Measurements from ENCODE around the gene CTDSPL2.
"Not testable (repeated sequence)": the region's sequence is repeated elsewhere in the genome, so short reads cannot be mapped to it uniquely, and the experiment has no call there.

Gene CTDSPL2

DNA sequence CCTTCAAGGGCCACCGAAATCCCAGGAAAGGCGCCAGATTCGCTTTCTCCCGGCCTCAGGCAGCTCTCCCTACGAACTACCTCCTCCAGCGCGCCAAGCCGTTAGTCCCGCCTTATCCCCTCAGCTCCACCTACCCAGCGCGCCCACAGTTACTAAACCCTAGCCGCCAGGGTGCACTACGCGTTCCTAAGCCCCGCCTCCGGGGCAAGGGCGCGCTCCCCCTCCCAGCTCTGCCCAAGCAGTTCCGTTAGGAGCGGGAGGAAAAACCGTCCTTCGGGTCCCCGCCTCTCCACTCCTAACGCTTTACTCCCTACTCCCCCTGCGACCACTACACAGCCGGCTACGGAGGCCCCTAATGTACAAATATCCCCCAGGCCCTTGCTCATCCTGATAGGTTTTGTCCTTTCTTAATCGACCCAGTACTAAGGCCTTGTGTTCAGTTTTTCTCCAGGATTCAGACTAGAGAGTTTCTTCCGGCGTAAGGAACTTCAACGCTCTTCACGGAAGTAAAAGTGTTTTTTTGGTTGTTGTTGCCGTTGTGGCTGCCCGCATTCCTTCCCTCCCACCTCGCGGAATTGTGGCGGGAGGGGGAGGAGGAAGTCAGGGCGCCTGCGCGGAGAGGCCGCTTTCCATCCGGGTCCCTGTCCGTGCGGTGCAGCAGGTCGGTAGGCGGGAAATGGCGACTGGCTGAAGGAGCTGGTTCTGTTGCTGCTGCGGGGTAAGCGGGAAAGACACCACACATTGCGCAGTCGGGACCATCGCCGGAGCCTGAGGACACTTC lies at the start of gene CTDSPL2:
Gene CTDSPL2, plus strand, starts transcription at position 655 of the 781 bp plus-strand sequence. CDS start 31,386 bp downstream, outside the sequence.
- in situ Hi-C loops (cut with MboI; ENCODE audit: low pct_unique_long_range_greater_than_20kb, low sequenced_read_pairs), result no loop called here
- DNase-seq, result peak; percentile 99

DNA sequence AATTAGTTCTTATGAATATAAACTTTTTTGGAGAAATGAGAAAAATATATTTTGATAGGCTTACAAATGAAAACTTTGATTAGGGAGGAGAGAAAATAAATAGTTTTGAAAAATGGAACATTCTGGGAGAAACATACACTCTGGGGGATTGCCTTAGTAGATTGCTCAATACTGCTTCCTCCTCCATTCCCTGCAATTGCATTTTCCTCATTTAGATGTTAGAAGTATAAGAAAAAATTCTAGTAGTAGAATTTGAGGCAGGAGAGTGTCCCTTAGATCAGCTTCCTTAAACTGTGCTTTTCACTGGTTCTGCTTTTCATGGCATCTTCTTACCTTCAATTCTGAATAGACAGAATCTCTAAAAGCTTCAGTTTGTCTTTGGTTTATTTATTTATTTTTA lies 46.2 kb upstream of the CTDSPL2 start:
- peak; percentile 36 for DNase-seq
- in situ Hi-C loops (cut with MboI; ENCODE audit: low pct_unique_long_range_greater_than_20kb, low sequenced_read_pairs), result no loop called here

DNA sequence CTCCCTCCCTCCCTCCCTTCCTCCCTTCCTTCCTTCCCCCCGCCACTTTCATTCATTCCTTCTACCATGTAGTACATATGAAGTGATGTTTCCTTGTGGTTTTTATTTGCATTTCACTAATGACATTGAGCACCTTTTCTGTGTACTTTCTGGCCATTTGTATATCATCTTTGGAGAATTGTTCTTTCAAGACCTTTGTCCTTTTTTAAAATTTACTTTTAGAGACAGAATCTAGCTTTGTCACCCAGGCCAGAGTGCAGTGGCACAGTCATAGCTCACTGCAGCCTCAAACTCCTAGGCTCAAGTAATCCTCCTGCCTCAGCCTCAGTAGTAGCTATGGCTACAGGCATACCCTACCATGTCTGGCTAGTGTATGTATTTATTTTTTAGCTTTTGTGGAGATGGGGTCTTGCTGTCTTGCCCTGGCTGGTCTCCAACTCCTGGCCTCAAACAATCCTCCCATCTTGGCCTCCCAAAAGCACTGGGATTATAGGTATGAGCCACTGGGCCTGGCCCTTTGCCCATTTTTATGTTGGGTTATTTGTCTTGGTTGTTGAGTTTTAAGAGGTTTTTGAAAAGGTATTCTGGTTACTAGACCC lies 42.0 kb upstream of the CTDSPL2 start:
- in situ Hi-C loops (cut with MboI; ENCODE audit: low pct_unique_long_range_greater_than_20kb, low sequenced_read_pairs), result no loop called here
- no peak for DNase-seq

- in situ Hi-C loops (cut with MboI; ENCODE audit: low pct_unique_long_range_greater_than_20kb, low sequenced_read_pairs), result no loop called here
- DNase-seq, result no peak
Observed at GRCh38 chr15:44394062-44394461, 33.4 kb upstream of the CTDSPL2 start.

DNA sequence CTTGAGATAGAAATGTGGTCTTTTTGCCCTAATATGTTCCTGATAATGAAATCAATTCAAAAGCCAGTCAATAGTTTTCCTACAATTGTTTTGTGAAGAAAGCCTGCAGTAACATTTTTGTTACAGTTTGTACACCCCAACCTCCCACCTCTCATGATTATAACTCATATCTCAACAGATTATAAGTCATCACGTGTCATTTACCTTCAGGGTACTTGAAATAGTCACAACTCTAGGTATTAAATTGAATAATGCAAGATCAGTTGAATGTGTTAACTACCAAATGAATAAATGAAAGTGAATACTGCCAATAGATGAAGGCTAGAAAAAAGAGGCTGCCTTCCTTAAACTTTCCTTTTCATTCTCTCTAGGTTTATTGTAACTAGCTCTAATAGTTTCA lies 32.9 kb upstream of the CTDSPL2 start:
- in situ Hi-C loops (cut with MboI; ENCODE audit: low pct_unique_long_range_greater_than_20kb, low sequenced_read_pairs), result no loop called here
- no peak for DNase-seq

DNA sequence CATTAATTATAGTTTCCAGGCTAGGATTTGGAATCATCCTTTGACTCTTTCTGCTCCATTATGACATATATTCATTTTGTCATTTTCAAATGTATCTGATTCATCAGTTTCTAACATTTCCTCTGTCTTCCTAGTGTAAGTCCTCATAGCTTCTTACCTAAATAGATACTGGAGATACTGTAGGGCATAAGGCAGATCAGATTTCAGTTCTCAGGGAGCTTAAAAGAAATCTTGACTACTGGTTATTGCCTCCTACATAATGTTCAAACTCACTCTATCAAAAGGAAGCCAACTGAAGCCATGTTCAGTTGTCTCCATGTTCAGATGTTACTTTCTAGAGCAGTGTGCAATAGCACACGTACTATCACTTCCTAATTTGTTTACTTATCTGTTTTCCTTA lies 29.6 kb upstream of the CTDSPL2 start:
- in situ Hi-C loops (cut with MboI; ENCODE audit: low pct_unique_long_range_greater_than_20kb, low sequenced_read_pairs), result no loop called here
- no peak for DNase-seq

- in situ Hi-C loops (cut with MboI; ENCODE audit: low pct_unique_long_range_greater_than_20kb, low sequenced_read_pairs), result no loop called here
- DNase-seq, result no peak
Observed at GRCh38 chr15:44414001-44414400, 13.4 kb upstream of the CTDSPL2 start.

- DNase-seq, result peak; percentile 25
Observed at GRCh38 chr15:44427756-44428724, 611 bp downstream of the CTDSPL2 start.

DNA sequence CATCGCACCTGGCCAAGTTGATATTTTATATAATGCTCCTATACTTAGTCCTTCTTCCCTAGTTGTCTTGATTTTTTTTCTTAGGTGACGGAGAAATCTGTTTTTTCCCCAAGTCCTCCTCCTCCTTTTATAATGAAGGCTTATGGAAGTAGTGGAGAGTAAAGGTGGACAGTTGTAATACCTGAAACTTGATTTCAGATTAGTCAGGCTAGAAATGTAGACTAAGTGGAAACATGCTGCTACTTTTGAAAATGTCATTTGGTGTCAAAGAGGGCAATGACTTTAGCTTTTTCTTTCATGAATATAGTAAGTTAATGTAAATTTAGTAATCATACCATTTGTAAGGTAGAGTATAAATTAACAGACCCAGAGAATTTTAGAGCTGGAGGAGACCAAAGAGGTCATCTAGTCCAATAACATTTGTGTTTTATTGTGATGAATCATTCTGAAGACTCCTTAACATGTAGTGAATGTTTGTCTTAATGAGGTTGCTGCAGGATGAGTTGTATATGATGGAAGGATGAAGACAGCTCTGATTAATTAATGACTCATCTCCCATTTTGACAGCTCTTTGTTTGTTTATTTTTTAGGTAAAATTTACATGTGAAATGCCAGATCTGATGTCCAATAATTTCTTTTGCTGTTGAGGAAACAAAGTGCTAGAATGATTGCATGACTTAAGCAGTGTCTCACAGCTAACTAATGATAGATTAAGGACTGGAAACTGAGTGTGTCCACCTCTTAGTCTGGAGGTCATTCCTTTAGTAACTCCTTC lies 8.7 kb downstream of the CTDSPL2 start:
- no peak for DNase-seq
- in situ Hi-C loops (cut with MboI; ENCODE audit: low pct_unique_long_range_greater_than_20kb, low sequenced_read_pairs), result no loop called here

More at GRCh38 chr15:44427756-44428724, 611 bp downstream of the CTDSPL2 start:
- in situ Hi-C loops (cut with MboI; ENCODE audit: low pct_unique_long_range_greater_than_20kb, low sequenced_read_pairs), result no loop called here

DNA sequence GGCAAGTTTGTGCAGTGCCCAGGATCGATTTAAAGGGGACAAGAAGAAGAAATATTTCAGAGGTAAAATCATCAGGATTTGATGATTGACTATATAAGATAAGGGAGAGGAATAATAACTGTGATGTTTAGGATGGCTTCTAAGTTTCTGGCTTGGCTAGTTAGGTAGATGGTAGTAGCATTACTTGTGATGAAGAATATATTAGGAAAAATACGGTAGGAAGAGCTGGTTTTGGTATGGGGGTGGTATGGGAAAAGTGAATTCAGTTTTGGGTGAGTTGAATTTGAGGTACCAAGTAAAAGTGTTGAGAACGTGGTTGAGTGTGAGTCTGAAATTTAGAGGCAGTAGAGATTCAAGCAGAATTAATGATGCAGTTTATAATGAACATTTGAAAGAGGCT lies 11.0 kb downstream of the CTDSPL2 start:
- in situ Hi-C loops (cut with MboI; ENCODE audit: low pct_unique_long_range_greater_than_20kb, low sequenced_read_pairs), result no loop called here

GRCh38 chr15:44441095-44441501 lies 13.7 kb downstream of the CTDSPL2 start:
- peak; percentile 81 for DNase-seq
- in situ Hi-C loops (cut with MboI; ENCODE audit: low pct_unique_long_range_greater_than_20kb, low sequenced_read_pairs), result no loop called here

More for the DNA sequence above, 11.0 kb downstream of the CTDSPL2 start:
- DNase-seq, result no peak

GRCh38 chr15:44443515-44443914 lies 16.1 kb downstream of the CTDSPL2 start:
- DNase-seq, result no peak
- in situ Hi-C loops (cut with MboI; ENCODE audit: low pct_unique_long_range_greater_than_20kb, low sequenced_read_pairs), result no loop called here

DNA sequence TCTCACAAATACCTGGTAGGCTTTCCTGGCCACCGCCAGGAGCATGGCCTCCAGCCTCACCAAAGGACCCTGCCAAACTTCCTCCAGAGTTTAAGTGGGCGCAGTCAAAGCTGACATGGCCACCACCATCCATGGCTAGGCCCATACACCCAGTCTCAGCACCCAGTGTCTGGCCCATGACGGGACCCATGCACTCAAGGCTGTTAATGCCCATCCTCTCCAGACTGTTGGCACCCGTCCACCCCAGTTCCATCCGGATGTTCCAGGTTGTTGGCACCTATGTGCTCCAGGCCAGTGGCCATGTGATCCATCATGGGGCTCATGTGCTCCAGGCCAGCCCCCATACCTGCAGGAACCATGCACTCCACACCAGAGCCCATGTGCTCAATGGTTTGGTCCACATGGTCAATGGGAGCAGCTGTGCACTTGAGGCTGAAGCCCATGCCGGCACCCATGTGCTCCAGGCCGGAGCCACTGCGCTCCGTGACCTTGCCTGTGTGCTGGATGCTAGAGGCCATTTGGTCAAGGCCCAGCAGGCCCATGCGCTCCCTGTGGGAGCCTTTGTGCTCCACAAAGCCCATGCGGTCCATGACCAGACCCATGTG lies 20.4 kb downstream of the CTDSPL2 start:
- in situ Hi-C loops (cut with MboI; ENCODE audit: low pct_unique_long_range_greater_than_20kb, low sequenced_read_pairs), result no loop called here
- DNase-seq, result no peak

GRCh38 chr15:44450172-44450571 lies 22.7 kb downstream of the CTDSPL2 start:
- in situ Hi-C loops (cut with MboI; ENCODE audit: low pct_unique_long_range_greater_than_20kb, low sequenced_read_pairs), result no loop called here
- DNase-seq, result no peak

DNA sequence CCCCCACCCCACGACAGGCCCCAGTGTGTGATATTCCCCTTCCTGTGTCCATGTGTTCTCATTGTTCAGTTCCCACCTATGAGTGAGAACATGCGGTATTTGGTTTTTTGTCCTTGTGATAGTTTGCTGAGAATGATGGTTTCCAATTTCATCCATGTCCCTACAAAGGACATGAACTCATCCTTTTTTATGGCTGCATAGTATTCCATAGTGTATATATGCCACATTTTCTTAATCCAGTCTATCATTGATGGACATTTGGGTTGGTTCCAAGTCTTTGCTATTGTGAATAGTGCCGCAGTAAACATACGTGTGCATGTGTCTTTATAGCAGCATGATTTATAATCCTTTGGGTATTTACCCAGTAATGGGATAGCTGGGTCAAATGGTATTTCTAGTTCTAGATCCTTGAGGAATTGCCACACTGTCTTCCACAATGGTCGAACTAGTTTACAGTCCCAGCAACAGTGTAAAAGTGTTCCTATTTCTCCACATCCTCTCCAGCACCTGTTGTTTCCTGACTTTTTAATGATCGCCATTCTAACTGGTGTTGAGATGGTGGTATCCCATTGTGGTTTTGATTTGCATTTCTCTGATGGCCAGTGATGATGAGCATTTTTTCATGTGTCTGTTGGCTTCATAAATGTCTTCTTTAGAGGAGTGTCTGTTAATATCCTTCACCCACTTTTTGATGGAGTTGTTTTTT lies 26.3 kb downstream of the CTDSPL2 start:
- DNase-seq; in situ Hi-C loops (cut with MboI; ENCODE audit: low pct_unique_long_range_greater_than_20kb, low sequenced_read_pairs): not testable (repeated sequence)

DNA sequence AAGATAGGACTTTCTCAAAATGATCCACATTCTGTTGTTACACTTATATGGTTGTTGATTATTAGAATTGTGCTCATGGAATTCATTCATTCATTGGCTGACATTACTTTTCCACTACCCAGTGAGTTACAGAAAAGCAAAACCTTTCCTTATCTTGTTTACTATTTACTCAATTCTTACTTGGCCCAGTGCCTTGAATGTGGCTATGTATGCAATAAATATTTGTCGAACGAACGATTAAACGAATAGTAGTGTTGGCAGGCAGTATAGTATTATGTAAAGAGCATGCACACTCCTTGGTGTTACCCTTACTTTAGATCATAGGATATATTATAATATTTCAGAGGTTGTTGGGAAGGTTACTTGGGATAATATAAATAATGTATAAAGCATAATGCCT lies 31.0 kb downstream of the CTDSPL2 start:
- in situ Hi-C loops (cut with MboI; ENCODE audit: low pct_unique_long_range_greater_than_20kb, low sequenced_read_pairs), result no loop called here
- DNase-seq, result no peak

GRCh38 chr15:44468709-44469385 lies 41.4 kb downstream of the CTDSPL2 start:
- DNase-seq, result no peak
- in situ Hi-C loops (cut with MboI; ENCODE audit: low pct_unique_long_range_greater_than_20kb, low sequenced_read_pairs), result no loop called here

Measured in KBM-7 (cell line).